Endothelial cell of umbilical vein (primary cell): ENCODE measurements around the gene MYO7B.

ENCODE experiments used
- CTCF ChIP-seq, 2 donors: IDR thresholded peaks; 1 replicate in 1 of 2; 2 replicates in 1 of 2; pipeline ENCODE4 v1.5.1; 2011; ENCODE audit warnings: low read length in 2 of 2, mild to moderate bottlenecking in 2 of 2, moderate library complexity in 2 of 2, control low read depth in 1 of 2, inconsistent platforms in 1 of 2, low read depth in 1 of 2; ENCODE audit not compliant: insufficient read depth in 1 of 2; ENCODE audit errors: extremely low read depth in 1 of 2
- EZH2 ChIP-seq: IDR thresholded peaks from 2 replicates; pipeline ENCODE4 v1.6.1; 2012; ENCODE audit warnings: borderline replicate concordance, low read depth, mild to moderate bottlenecking, moderate library complexity, low read length, inconsistent platforms; ENCODE audit not compliant: severe bottlenecking
- FOS ChIP-seq: IDR thresholded peaks from 2 replicates; pipeline ENCODE4 v1.6.1; 2011; ENCODE audit warnings: mild to moderate bottlenecking, low read length, moderate library complexity, borderline replicate concordance; ENCODE audit not compliant: insufficient read depth
- GATA2 ChIP-seq: IDR thresholded peaks from 2 replicates; pipeline ENCODE4 v1.7.0; 2011; ENCODE audit warnings: low read depth, mild to moderate bottlenecking, moderate library complexity, mixed read lengths, low read length; ENCODE audit not compliant: insufficient read length, insufficient read depth
- JUN ChIP-seq: IDR thresholded peaks from 2 replicates; pipeline ENCODE4 v1.6.1; 2011; ENCODE audit warnings: borderline replicate concordance, low read depth; ENCODE audit not compliant: insufficient read length, insufficient read depth
- MAX ChIP-seq: IDR thresholded peaks from 2 replicates; pipeline ENCODE4 v1.6.1; 2011; ENCODE audit not compliant: insufficient read depth, insufficient read length
- MYC ChIP-seq: IDR thresholded peaks from one replicate; pipeline ENCODE4 v1.6.1; 2011; ENCODE audit warnings: mild to moderate bottlenecking, low read depth, low read length
- POLR2A ChIP-seq: IDR thresholded peaks from 2 replicates; pipeline ENCODE4 v1.6.1; 2012; ENCODE audit warnings: low read depth, mild to moderate bottlenecking, control low read depth, low read length
- POLR2AphosphoS5 ChIP-seq: IDR thresholded peaks from 2 replicates; pipeline ENCODE4 v1.6.1; 2012; ENCODE audit warnings: low read depth, mild to moderate bottlenecking, control low read depth, low read length, moderate library complexity; ENCODE audit not compliant: insufficient read depth

GRCh38 chr2:127546797-127547196 is 11.3 kb downstream of the MYO7B start:
- TF ChIP-seq CTCF (IDR thresholded peaks at IDR 0.05; ENCODE audit: extremely low read depth in 1 of 2, insufficient read depth in 1 of 2, low read depth in 1 of 2, low read length in 2 of 2) (no peak), POLR2AphosphoS5 (no peak), POLR2A (no peak), EZH2 (no peak), GATA2 (no peak), MYC (no peak), MAX (no peak), JUN (no peak), FOS (no peak)
